A549 treated with CORT108297 at 1 μM for 4 hours (cell line): ENCODE data around the gene CDH1. TPM values are rescaled to one million over a fixed set of nuclear protein-coding genes. Genes with fewer than 3 reads are reported as not detected.

Experiments
- total RNA-seq: library from RNA; stranded (reverse); fragments of 200-300 nt; extraction: Qiagen RNA extraction; gene quantifications from 5 replicates; pipeline ENCODE4 v1.2.3, GENCODE V29; 2022

Gene CDH1
- 3.3 to 4.2 TPM (median 3.4 TPM) in 5 replicates for total RNA-seq

GRCh38 chr16:68737046-68737729 lies at the start of gene CDH1:
Gene CDH1 (plus strand): TSS chr16:68737292. CDS start chr16:68737416, 124 bp downstream.

GRCh38 chr16:68843482-68844210 lies 106.6 kb downstream of the CDH1 start, which contains the start of gene TANGO6:
Gene TANGO6 (plus strand): TSS chr16:68843531. CDS start chr16:68843618, 87 bp downstream.

Other genes starting within 250 kb of the CDH1 start
- 6.4 to 12.0 TPM (median 8.2 TPM) in 5 replicates for gene ZFP90, start 198.0 kb upstream of the CDH1 start, total RNA-seq
- gene CDH3, start 92.0 kb upstream of the CDH1 start, total RNA-seq: 0.12 to 0.60 TPM (median 0.23 TPM) in 5 replicates
- gene TANGO6, start 106.2 kb downstream of the CDH1 start, total RNA-seq: 5.3 to 7.5 TPM (median 6.7 TPM) in 5 replicates